ENCODE measurements around the gene GNB1L. TPM values are rescaled to one million over a fixed set of nuclear protein-coding genes. Genes with fewer than 3 reads are reported as not detected.
"Not testable (repeated sequence)": the region's sequence is repeated elsewhere in the genome, so short reads cannot be mapped to it uniquely, and the experiment has no call there.

Gene GNB1L
- total RNA-seq, 5 donors from 2014 or later (not counting 1 experiment from before 2014, with no cell fraction given): 4.8 to 13.7 (median 12.9) TPM

GRCh38 chr22:19840059-19840458 is 14.6 kb downstream of the GNB1L start:
- H3K4me3 ChIP-seq (ENCODE audit: control insufficient read depth in 1 of 2, extremely low read depth in 1 of 2, low read length in 1 of 2): no peak overlapping the region
- 87% methylated on average over 3 of the region's 4 CpGs for WGBS (ENCODE audit: insufficient coverage)
- Mint-ChIP-seq H3K36me3 (peaks cover 2% of the 10 kb centered on the region), H3K4me1 (peaks cover 21 to 41% (median 38%) of the 10 kb centered on the region in 3 donors), H3K27me3 (no peaks in the 10 kb centered on the region), H3K4me3 (no peak overlapping the region), H3K27ac (no peak overlapping the region), H3K9me3 (no peaks in the 10 kb centered on the region)
- H3K27ac ChIP-seq (ENCODE audit: low read length): no peak overlapping the region
- H3K36me3 ChIP-seq (ENCODE audit: control insufficient read depth in 2 of 2, extremely low read depth in 1 of 2, insufficient read depth in 1 of 2, low read length in 1 of 2): peaks cover 0 to 4% of the 10 kb centered on the region in 2 donors
- peaks cover 4 to 18% of the 10 kb centered on the region in 2 experiments for H3K4me1 ChIP-seq (ENCODE audit: control insufficient read depth in 1 of 2, extremely low read depth in 1 of 2, insufficient read depth in 2 of 2, low read length in 2 of 2)
- H3K9me3 ChIP-seq: no peaks in the 10 kb centered on the region
- ChIA-PET CTCF (no interaction called here), POLR2A (no interaction called here)
- H3K27me3 ChIP-seq (replicated peaks in 1 of 2; ENCODE audit: control insufficient read depth in 2 of 2, extremely low read depth in 1 of 2, insufficient read depth in 2 of 2, low read length in 1 of 2): no peaks in the 10 kb centered on the region
- DNase-seq (no peak), ATAC-seq (replicated peaks in 1 of 4) (no peak)

- Mint-ChIP-seq H3K27ac (no peak overlapping the region), H3K27me3 (no peaks in the 10 kb centered on the region), H3K9me3 (no peaks in the 10 kb centered on the region), H3K4me1 (peaks cover 17 to 43% (median 38%) of the 10 kb centered on the region in 3 donors), H3K4me3 (no peak overlapping the region), H3K36me3 (peaks cover 2% of the 10 kb centered on the region)
- no peaks in the 10 kb centered on the region for H3K27me3 ChIP-seq (replicated peaks in 1 of 2; ENCODE audit: control insufficient read depth in 2 of 2, extremely low read depth in 1 of 2, insufficient read depth in 2 of 2, low read length in 1 of 2)
- CTCF ChIA-PET: no interaction called here
- no peak for DNase-seq
- H3K4me1 ChIP-seq (ENCODE audit: control insufficient read depth in 1 of 2, extremely low read depth in 1 of 2, insufficient read depth in 2 of 2, low read length in 2 of 2): peaks cover 0 to 4% of the 10 kb centered on the region in 2 experiments
- no peak for ATAC-seq (replicated peaks in 1 of 4)
- H3K4me3 ChIP-seq (ENCODE audit: control insufficient read depth in 1 of 2, extremely low read depth in 1 of 2, low read length in 1 of 2): no peak overlapping the region
- H3K36me3 ChIP-seq (ENCODE audit: control insufficient read depth in 2 of 2, extremely low read depth in 1 of 2, insufficient read depth in 1 of 2, low read length in 1 of 2): peaks cover 0 to 3% of the 10 kb centered on the region in 2 donors
- H3K9me3 ChIP-seq: no peaks in the 10 kb centered on the region
- POLR2A ChIA-PET: no interaction called here
- H3K27ac ChIP-seq (ENCODE audit: low read length): no peak overlapping the region
- WGBS (ENCODE audit: insufficient coverage): 100% methylated on average over 5 of the region's 6 CpGs
Measured at GRCh38 chr22:19837915-19838314, 16.8 kb downstream of the GNB1L start.

GRCh38 chr22:19836512-19836911 is 18.2 kb downstream of the GNB1L start:
- peaks cover 2% of the 10 kb centered on the region for H3K36me3 Mint-ChIP-seq
- H3K4me1 Mint-ChIP-seq: peaks cover 15 to 43% (median 39%) of the 10 kb centered on the region in 3 donors
- Histone ChIP-seq H3K27ac (ENCODE audit: low read length) (no peak overlapping the region), H3K36me3 (ENCODE audit: control insufficient read depth in 2 of 2, extremely low read depth in 1 of 2, insufficient read depth in 1 of 2, low read length in 1 of 2) (no peaks in the 10 kb centered on the region), H3K9me3 (no peaks in the 10 kb centered on the region), H3K4me1 (ENCODE audit: control insufficient read depth in 1 of 2, extremely low read depth in 1 of 2, insufficient read depth in 2 of 2, low read length in 2 of 2) (peaks cover 0 to 3% of the 10 kb centered on the region in 2 experiments), H3K27me3 (replicated peaks in 1 of 2; ENCODE audit: control insufficient read depth in 2 of 2, extremely low read depth in 1 of 2, insufficient read depth in 2 of 2, low read length in 1 of 2) (no peaks in the 10 kb centered on the region), H3K4me3 (ENCODE audit: control insufficient read depth in 1 of 2, extremely low read depth in 1 of 2, low read length in 1 of 2) (no peak overlapping the region)
- ChIA-PET POLR2A (no interaction called here), CTCF (no interaction called here)
- DNase-seq (no peak), ATAC-seq (replicated peaks in 1 of 4) (no peak)
- no peaks in the 10 kb centered on the region for H3K9me3 Mint-ChIP-seq
- no peaks in the 10 kb centered on the region for H3K27me3 Mint-ChIP-seq
- no peak overlapping the region for H3K4me3 Mint-ChIP-seq
- H3K27ac Mint-ChIP-seq: peak overlapping the region in 1 of 2 donors; percentile 15

GRCh38 chr22:19834599-19834998 is 20.1 kb downstream of the GNB1L start:
- H3K27me3 ChIP-seq (replicated peaks in 1 of 2; ENCODE audit: control insufficient read depth in 2 of 2, extremely low read depth in 1 of 2, insufficient read depth in 2 of 2, low read length in 1 of 2): no peaks in the 10 kb centered on the region
- DNase-seq (no peak), ATAC-seq (replicated peaks in 1 of 4) (no peak)
- peaks cover 0 to 3% of the 10 kb centered on the region in 2 experiments for H3K4me1 ChIP-seq (ENCODE audit: control insufficient read depth in 1 of 2, extremely low read depth in 1 of 2, insufficient read depth in 2 of 2, low read length in 2 of 2)
- Mint-ChIP-seq H3K4me3 (no peak overlapping the region), H3K27ac (no peak overlapping the region), H3K36me3 (peaks cover 2% of the 10 kb centered on the region), H3K9me3 (no peaks in the 10 kb centered on the region), H3K27me3 (no peaks in the 10 kb centered on the region), H3K4me1 (peaks cover 13 to 42% (median 39%) of the 10 kb centered on the region in 3 donors)
- no peaks in the 10 kb centered on the region for H3K36me3 ChIP-seq (ENCODE audit: control insufficient read depth in 2 of 2, extremely low read depth in 1 of 2, insufficient read depth in 1 of 2, low read length in 1 of 2)
- no peaks in the 10 kb centered on the region for H3K9me3 ChIP-seq
- no peak overlapping the region for H3K4me3 ChIP-seq (ENCODE audit: control insufficient read depth in 1 of 2, extremely low read depth in 1 of 2, low read length in 1 of 2)
- ChIA-PET CTCF (no interaction called here), POLR2A (no interaction called here)
- no peak overlapping the region for H3K27ac ChIP-seq (ENCODE audit: low read length)

GRCh38 chr22:19833327-19833726 is 21.3 kb downstream of the GNB1L start:
- H3K27ac Mint-ChIP-seq; H3K36me3 ChIP-seq (ENCODE audit: control insufficient read depth in 2 of 2, extremely low read depth in 1 of 2, insufficient read depth in 1 of 2, low read length in 1 of 2); DNase-seq; H3K27me3 Mint-ChIP-seq; POLR2A ChIA-PET; H3K27me3 ChIP-seq (replicated peaks in 1 of 2; ENCODE audit: control insufficient read depth in 2 of 2, extremely low read depth in 1 of 2, insufficient read depth in 2 of 2, low read length in 1 of 2); H3K27ac ChIP-seq (ENCODE audit: low read length); H3K4me3 Mint-ChIP-seq; ATAC-seq (replicated peaks in 1 of 4); H3K9me3 ChIP-seq; H3K4me3 ChIP-seq (ENCODE audit: control insufficient read depth in 1 of 2, extremely low read depth in 1 of 2, low read length in 1 of 2); H3K9me3 Mint-ChIP-seq; CTCF ChIA-PET; H3K4me1 ChIP-seq (ENCODE audit: control insufficient read depth in 1 of 2, extremely low read depth in 1 of 2, insufficient read depth in 2 of 2, low read length in 2 of 2); H3K36me3 Mint-ChIP-seq: not testable (repeated sequence)
- peaks cover 13 to 37% (median 36%) of the 10 kb centered on the region in 3 donors for H3K4me1 Mint-ChIP-seq
- WGBS (ENCODE audit: insufficient coverage): 100% methylated on average over 1 of the region's 9 CpGs

GRCh38 chr22:19832476-19833108 is 22.1 kb downstream of the GNB1L start:
- ATAC-seq (replicated peaks in 1 of 4) (no peak), DNase-seq (peak in 1 of 35 experiments; percentile 15)
- H3K4me1 Mint-ChIP-seq: peaks cover 13 to 33% (median 32%) of the 10 kb centered on the region in 3 donors
- ChIA-PET CTCF (no interaction called here), POLR2A (no interaction called here)
- no peaks in the 10 kb centered on the region for H3K9me3 Mint-ChIP-seq
- peaks cover 0 to 3% of the 10 kb centered on the region in 2 experiments for H3K4me1 ChIP-seq (ENCODE audit: control insufficient read depth in 1 of 2, extremely low read depth in 1 of 2, insufficient read depth in 2 of 2, low read length in 2 of 2)
- H3K4me3 Mint-ChIP-seq: no peak overlapping the region
- no peaks in the 10 kb centered on the region for H3K9me3 ChIP-seq
- H3K27me3 Mint-ChIP-seq: no peaks in the 10 kb centered on the region
- no peaks in the 10 kb centered on the region for H3K27me3 ChIP-seq (replicated peaks in 1 of 2; ENCODE audit: control insufficient read depth in 2 of 2, extremely low read depth in 1 of 2, insufficient read depth in 2 of 2, low read length in 1 of 2)
- H3K4me3 ChIP-seq (ENCODE audit: control insufficient read depth in 1 of 2, extremely low read depth in 1 of 2, low read length in 1 of 2): no peak overlapping the region
- H3K36me3 ChIP-seq (ENCODE audit: control insufficient read depth in 2 of 2, extremely low read depth in 1 of 2, insufficient read depth in 1 of 2, low read length in 1 of 2): no peaks in the 10 kb centered on the region
- H3K27ac ChIP-seq (ENCODE audit: low read length): no peak overlapping the region
- H3K27ac Mint-ChIP-seq: no peak overlapping the region
- WGBS (ENCODE audit: insufficient coverage): 80% methylated on average over 2 of the region's 7 CpGs
- H3K36me3 Mint-ChIP-seq: peaks cover under 1% of the 10 kb centered on the region

GRCh38 chr22:19831979-19832378 is 22.7 kb downstream of the GNB1L start:
- H3K4me1 ChIP-seq (ENCODE audit: control insufficient read depth in 1 of 2, extremely low read depth in 1 of 2, insufficient read depth in 2 of 2, low read length in 2 of 2); H3K27me3 Mint-ChIP-seq; CTCF ChIA-PET; H3K27me3 ChIP-seq (replicated peaks in 1 of 2; ENCODE audit: control insufficient read depth in 2 of 2, extremely low read depth in 1 of 2, insufficient read depth in 2 of 2, low read length in 1 of 2); H3K4me3 ChIP-seq (ENCODE audit: control insufficient read depth in 1 of 2, extremely low read depth in 1 of 2, low read length in 1 of 2); H3K9me3 Mint-ChIP-seq; H3K36me3 Mint-ChIP-seq; H3K36me3 ChIP-seq (ENCODE audit: control insufficient read depth in 2 of 2, extremely low read depth in 1 of 2, insufficient read depth in 1 of 2, low read length in 1 of 2); H3K4me3 Mint-ChIP-seq; H3K27ac ChIP-seq (ENCODE audit: low read length); POLR2A ChIA-PET; DNase-seq; ATAC-seq (replicated peaks in 1 of 4); H3K9me3 ChIP-seq; H3K27ac Mint-ChIP-seq: not testable (repeated sequence)
- no CpG with 5 or more reads among the region's 3 CpGs for WGBS (ENCODE audit: insufficient coverage)
- peaks cover 13 to 31% (median 28%) of the 10 kb centered on the region in 3 donors for H3K4me1 Mint-ChIP-seq

All from T-cell (primary cell).